ENCODE data around the gene P2RX1.

The P2RX1 gene

GRCh38 chr17:3961564-3962047 is 45.3 kb upstream of the P2RX1 start:
- TF ChIP-seq CTCF (IDR thresholded peaks at IDR 0.05; ENCODE audit: low read depth, low read length), result no peak

GRCh38 chr17:3960764-3961163 is 44.5 kb upstream of the P2RX1 start:
- H3K4me3 ChIP-seq (ENCODE audit: low read depth, low read length), result no peak overlapping the region
- TF ChIP-seq CTCF (IDR thresholded peaks at IDR 0.05; ENCODE audit: low read depth, low read length), result no peak

More at GRCh38 chr17:3961564-3962047, 45.3 kb upstream of the P2RX1 start:
- no peak overlapping the region for H3K4me3 ChIP-seq (ENCODE audit: low read depth, low read length)

- H3K4me3 ChIP-seq (ENCODE audit: low read depth, low read length), result no peak overlapping the region
- no peak for TF ChIP-seq CTCF (IDR thresholded peaks at IDR 0.05; ENCODE audit: low read depth, low read length)
Measured at GRCh38 chr17:3959921-3960601, 43.8 kb upstream of the P2RX1 start.

GRCh38 chr17:3959295-3959899 is 43.1 kb upstream of the P2RX1 start:
- H3K4me3 ChIP-seq (ENCODE audit: low read depth, low read length), result no peak overlapping the region

GRCh38 chr17:3957735-3958599 is 41.7 kb upstream of the P2RX1 start:
- no peak for TF ChIP-seq CTCF (IDR thresholded peaks at IDR 0.05; ENCODE audit: low read depth, low read length)
- H3K4me3 ChIP-seq (ENCODE audit: low read depth, low read length), result no peak overlapping the region

More at GRCh38 chr17:3959295-3959899, 43.1 kb upstream of the P2RX1 start:
- no peak for TF ChIP-seq CTCF (IDR thresholded peaks at IDR 0.05; ENCODE audit: low read depth, low read length)

- no peak for TF ChIP-seq CTCF (IDR thresholded peaks at IDR 0.05; ENCODE audit: low read depth, low read length)
Measured at GRCh38 chr17:3956983-3957382, 40.7 kb upstream of the P2RX1 start.

More at GRCh38 chr17:3956983-3957382, 40.7 kb upstream of the P2RX1 start:
- H3K4me3 ChIP-seq (ENCODE audit: low read depth, low read length), result no peak overlapping the region
